K562 (cell line): ENCODE measurements around the gene KCNE1.

Experiments used
- DNMT1 ChIP-seq: fragments of 450-650 bp; IDR thresholded peaks from 2 replicates; pipeline ENCODE4 v1.6.1; 2016; ENCODE audit warnings: antibody characterized with exemption, mild to moderate bottlenecking
- EZH2 ChIP-seq: IDR thresholded peaks from 2 replicates; pipeline ENCODE4 v1.6.1; 2012; ENCODE audit warnings: low read depth, mild to moderate bottlenecking, inconsistent platforms, low read length, borderline replicate concordance
- FOXM1 ChIP-seq, 2 experiments: fragments of 450-650 bp in 1 of 2; sonication (generic) in 1 of 2; formaldehyde crosslinking in 1 of 2; IDR thresholded peaks; 2 replicates each; pipeline versions ENCODE4 v1.6.1 to v1.9.0; 2017 to 2022; ENCODE audit warnings: low read depth in 2 of 2, mild to moderate bottlenecking in 2 of 2, missing genetic modification reagents in 1 of 2, moderate library complexity in 1 of 2
- SMC3 ChIP-seq: conservative IDR thresholded peaks from 2 replicates; pipeline ENCODE4 v1.6.1; 2011; ENCODE audit warnings: low read depth, low read length, improper control_type of control experiment; ENCODE audit not compliant: insufficient read depth
- TAF15 ChIP-seq: fragments of 200-400 bp; formaldehyde crosslinking; IDR thresholded peaks from 2 replicates; pipeline ENCODE4 v1.6.1; 2017; ENCODE audit warnings: mild to moderate bottlenecking, low read depth, low read length, moderate library complexity
- TEAD4 ChIP-seq, 2 experiments: sonication (generic) in 1 of 2; formaldehyde crosslinking in 1 of 2; IDR thresholded peaks; 2 replicates each; pipeline versions ENCODE4 v1.6.1 to v1.8.0; 2012 to 2022; ENCODE audit warnings: borderline replicate concordance in 1 of 2, inconsistent platforms in 1 of 2, low read length in 1 of 2, mild to moderate bottlenecking in 1 of 2, missing genetic modification reagents in 1 of 2

DNA sequence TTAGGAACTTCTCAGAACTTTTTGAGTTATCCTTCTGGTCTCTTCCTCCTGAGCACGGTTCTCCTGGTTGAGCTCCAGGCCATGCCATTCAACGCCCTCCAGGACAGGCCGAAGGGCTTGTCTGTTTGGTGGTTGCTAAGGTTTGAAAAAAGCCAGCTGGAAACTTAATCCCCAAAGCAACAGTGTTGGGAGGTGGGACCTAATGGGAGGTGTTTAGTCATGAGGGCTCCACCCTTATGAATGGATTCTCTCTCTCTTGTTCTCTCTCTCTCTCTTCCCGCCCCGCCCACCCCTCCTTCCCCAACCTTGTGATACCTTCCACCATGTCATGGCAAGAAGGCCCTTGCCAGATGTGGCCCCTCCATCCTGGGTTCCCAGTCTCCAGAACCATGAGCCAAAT lies 829 bp downstream of the KCNE1 start:
- TF ChIP-seq TAF15: no peak
- TF ChIP-seq TEAD4 (IDR thresholded peaks at IDR 0.05; ENCODE audit: low read length): no peak
- TF ChIP-seq TEAD4 (CRISPR knock-in tag; IDR thresholded peaks at IDR 0.05; ENCODE audit: borderline replicate concordance): no peak
- TF ChIP-seq SMC3: no peak
- TF ChIP-seq FOXM1 (IDR thresholded peaks at IDR 0.05; ENCODE audit: low read depth): no peak
- TF ChIP-seq FOXM1 (CRISPR knock-in tag; IDR thresholded peaks at IDR 0.05; ENCODE audit: low read depth): no peak
- no peak for TF ChIP-seq EZH2
- no peak for TF ChIP-seq DNMT1
